ENCODE data around the gene TANK. TPM values are rescaled to one million over a fixed set of nuclear protein-coding genes. Genes with fewer than 3 reads are reported as not detected.

Gene TANK
- total RNA-seq, 1 experiment from 2014 or later, result 24.5 TPM

DNA sequence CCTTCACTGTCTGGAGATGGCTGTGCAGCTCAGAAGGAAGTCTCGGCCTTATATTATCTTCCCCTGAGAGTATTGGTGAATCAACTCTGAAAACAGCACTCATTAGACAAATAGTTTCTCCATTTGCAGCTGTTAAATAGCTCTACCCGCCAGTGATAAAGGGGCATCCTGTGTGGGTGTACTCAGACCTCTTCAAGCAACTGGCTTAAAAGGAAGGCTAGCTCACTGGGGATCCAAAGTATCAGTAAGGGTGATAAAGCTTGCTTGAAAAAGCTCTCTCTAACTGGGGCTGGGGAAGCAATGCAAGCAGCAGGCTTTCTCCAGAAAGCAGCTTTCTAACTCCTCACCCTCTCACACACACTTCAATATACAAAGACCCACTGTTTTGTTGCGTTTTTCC, 83.1 kb downstream of the TANK start:
- ChIA-PET POLR2A (no interaction called here), CTCF (interaction anchor here (1.3 kb wide), 1 partner anchor 38 kb away, joined by 8 read pairs; no protein-coding TSS in a partner anchor)
- TF ChIP-seq TEAD1 (CRISPR knock-in tag; IDR thresholded peaks at IDR 0.05) (no peak), NFATC4 (CRISPR knock-in tag; IDR thresholded peaks at IDR 0.05) (no peak), ZNF423 (CRISPR knock-in tag; IDR thresholded peaks at IDR 0.05) (no peak), ZNF219 (CRISPR knock-in tag; IDR thresholded peaks at IDR 0.05; ENCODE audit: borderline replicate concordance) (no peak)
- TF ChIP-seq, protein P1, sequence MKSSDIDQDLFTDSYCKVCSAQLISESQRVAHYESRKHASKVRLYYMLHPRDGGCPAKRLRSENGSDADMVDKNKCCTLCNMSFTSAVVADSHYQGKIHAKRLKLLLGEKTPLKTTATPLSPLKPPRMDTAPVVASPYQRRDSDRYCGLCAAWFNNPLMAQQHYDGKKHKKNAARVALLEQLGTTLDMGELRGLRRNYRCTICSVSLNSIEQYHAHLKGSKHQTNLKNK (CRISPR knock-in tag; IDR thresholded peaks at IDR 0.05), result no peak
- TF ChIP-seq, protein P2, sequence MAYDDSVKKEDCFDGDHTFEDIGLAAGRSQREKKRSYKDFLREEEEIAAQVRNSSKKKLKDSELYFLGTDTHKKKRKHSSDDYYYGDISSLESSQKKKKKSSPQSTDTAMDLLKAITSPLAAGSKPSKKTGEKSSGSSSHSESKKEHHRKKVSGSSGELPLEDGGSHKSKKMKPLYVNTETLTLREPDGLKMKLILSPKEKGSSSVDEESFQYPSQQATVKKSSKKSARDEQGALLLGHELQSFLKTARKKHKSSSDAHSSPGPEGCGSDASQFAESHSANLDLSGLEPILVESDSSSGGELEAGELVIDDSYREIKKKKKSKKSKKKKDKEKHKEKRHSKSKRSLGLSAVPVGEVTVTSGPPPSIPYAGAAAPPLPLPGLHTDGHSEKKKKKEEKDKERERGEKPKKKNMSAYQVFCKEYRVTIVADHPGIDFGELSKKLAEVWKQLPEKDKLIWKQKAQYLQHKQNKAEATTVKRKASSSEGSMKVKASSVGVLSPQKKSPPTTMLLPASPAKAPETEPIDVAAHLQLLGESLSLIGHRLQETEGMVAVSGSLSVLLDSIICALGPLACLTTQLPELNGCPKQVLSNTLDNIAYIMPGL (CRISPR knock-in tag; IDR thresholded peaks at IDR 0.05), result no peak
- TF ChIP-seq, protein P3, sequence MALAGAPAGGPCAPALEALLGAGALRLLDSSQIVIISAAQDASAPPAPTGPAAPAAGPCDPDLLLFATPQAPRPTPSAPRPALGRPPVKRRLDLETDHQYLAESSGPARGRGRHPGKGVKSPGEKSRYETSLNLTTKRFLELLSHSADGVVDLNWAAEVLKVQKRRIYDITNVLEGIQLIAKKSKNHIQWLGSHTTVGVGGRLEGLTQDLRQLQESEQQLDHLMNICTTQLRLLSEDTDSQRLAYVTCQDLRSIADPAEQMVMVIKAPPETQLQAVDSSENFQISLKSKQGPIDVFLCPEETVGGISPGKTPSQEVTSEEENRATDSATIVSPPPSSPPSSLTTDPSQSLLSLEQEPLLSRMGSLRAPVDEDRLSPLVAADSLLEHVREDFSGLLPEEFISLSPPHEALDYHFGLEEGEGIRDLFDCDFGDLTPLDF (CRISPR knock-in tag; IDR thresholded peaks at IDR 0.05), result no peak
- TF ChIP-seq, protein P4, sequence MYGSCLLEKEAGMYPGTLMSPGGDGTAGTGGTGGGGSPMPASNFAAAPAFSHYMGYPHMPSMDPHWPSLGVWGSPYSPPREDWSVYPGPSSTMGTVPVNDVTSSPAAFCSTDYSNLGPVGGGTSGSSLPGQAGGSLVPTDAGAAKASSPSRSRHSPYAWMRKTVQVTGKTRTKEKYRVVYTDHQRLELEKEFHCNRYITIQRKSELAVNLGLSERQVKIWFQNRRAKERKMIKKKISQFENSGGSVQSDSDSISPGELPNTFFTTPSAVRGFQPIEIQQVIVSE (CRISPR knock-in tag; IDR thresholded peaks at IDR 0.05; ENCODE audit: borderline replicate concordance), result no peak
- TF ChIP-seq, protein P5, sequence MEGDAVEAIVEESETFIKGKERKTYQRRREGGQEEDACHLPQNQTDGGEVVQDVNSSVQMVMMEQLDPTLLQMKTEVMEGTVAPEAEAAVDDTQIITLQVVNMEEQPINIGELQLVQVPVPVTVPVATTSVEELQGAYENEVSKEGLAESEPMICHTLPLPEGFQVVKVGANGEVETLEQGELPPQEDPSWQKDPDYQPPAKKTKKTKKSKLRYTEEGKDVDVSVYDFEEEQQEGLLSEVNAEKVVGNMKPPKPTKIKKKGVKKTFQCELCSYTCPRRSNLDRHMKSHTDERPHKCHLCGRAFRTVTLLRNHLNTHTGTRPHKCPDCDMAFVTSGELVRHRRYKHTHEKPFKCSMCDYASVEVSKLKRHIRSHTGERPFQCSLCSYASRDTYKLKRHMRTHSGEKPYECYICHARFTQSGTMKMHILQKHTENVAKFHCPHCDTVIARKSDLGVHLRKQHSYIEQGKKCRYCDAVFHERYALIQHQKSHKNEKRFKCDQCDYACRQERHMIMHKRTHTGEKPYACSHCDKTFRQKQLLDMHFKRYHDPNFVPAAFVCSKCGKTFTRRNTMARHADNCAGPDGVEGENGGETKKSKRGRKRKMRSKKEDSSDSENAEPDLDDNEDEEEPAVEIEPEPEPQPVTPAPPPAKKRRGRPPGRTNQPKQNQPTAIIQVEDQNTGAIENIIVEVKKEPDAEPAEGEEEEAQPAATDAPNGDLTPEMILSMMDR (IDR thresholded peaks at IDR 0.05), result no peak
- TF ChIP-seq, protein P6, sequence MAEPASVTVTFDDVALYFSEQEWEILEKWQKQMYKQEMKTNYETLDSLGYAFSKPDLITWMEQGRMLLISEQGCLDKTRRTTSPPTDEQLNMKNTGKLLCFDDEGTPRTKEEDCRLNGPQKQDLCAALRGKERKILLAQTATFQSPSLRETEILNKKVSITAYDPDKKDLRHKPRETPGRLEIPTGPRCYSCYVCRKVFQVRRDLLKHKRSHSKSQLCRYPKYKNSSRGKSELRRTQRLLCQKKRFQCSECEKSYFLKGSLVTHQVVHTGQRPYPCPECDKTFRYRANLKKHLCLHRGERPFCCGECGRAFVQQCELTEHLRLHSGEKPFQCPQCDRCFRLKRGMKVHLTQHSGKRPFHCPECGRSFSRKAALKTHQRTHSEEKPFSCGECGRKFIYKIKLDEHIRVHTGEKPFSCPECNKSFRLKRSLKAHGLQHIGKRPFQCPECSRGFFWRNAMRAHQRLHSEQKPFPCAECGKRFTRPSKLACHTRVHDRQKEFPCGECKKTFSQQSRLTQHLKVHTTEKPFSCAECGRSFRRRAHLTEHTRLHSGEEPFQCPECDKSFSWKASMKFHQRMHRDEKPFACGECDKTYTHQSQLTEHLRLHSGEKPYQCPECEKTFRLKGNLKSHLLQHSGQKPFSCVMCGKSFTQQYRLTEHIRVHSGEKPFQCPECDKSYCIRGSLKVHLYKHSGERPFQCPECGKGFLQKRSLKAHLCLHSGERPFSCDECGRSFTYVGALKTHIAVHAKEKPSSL (CRISPR knock-in tag; conservative IDR thresholded peaks at IDR 0.05), result no peak
- TF ChIP-seq, protein P7, sequence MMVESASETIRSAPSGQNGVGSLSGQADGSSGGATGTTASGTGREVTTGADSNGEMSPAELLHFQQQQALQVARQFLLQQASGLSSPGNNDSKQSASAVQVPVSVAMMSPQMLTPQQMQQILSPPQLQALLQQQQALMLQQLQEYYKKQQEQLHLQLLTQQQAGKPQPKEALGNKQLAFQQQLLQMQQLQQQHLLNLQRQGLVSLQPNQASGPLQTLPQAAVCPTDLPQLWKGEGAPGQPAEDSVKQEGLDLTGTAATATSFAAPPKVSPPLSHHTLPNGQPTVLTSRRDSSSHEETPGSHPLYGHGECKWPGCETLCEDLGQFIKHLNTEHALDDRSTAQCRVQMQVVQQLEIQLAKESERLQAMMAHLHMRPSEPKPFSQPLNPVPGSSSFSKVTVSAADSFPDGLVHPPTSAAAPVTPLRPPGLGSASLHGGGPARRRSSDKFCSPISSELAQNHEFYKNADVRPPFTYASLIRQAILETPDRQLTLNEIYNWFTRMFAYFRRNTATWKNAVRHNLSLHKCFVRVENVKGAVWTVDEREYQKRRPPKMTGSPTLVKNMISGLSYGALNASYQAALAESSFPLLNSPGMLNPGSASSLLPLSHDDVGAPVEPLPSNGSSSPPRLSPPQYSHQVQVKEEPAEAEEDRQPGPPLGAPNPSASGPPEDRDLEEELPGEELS (CRISPR knock-in tag; IDR thresholded peaks at IDR 0.05), result no peak
- TF ChIP-seq, protein P8, sequence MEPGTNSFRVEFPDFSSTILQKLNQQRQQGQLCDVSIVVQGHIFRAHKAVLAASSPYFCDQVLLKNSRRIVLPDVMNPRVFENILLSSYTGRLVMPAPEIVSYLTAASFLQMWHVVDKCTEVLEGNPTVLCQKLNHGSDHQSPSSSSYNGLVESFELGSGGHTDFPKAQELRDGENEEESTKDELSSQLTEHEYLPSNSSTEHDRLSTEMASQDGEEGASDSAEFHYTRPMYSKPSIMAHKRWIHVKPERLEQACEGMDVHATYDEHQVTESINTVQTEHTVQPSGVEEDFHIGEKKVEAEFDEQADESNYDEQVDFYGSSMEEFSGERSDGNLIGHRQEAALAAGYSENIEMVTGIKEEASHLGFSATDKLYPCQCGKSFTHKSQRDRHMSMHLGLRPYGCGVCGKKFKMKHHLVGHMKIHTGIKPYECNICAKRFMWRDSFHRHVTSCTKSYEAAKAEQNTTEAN (CRISPR knock-in tag; IDR thresholded peaks at IDR 0.05), result no peak
- TF ChIP-seq, protein P9, sequence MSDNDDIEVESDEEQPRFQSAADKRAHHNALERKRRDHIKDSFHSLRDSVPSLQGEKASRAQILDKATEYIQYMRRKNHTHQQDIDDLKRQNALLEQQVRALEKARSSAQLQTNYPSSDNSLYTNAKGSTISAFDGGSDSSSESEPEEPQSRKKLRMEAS (CRISPR knock-in tag; IDR thresholded peaks at IDR 0.05), result no peak
- H3K4me3 Mint-ChIP-seq, result no peak overlapping the region
- H3K4me1 Mint-ChIP-seq, result peaks cover 43% of the 10 kb centered on the region
- no peaks in the 10 kb centered on the region for H3K36me3 Mint-ChIP-seq
- no peak overlapping the region for H3K27ac Mint-ChIP-seq
- ATAC-seq, result no peak
- peaks cover 72% of the 10 kb centered on the region for H3K27me3 Mint-ChIP-seq (ENCODE audit: low read depth)
- DNase-seq (ENCODE audit: low spot score), result no peak
- H3K9me3 Mint-ChIP-seq, result no peaks in the 10 kb centered on the region

Data from WTC11 (cell line).